ENCODE measurements around the gene TMA7.
"Not testable (repeated sequence)": the region's sequence is repeated elsewhere in the genome, so short reads cannot be mapped to it uniquely, and the experiment has no call there.

Gene TMA7

DNA sequence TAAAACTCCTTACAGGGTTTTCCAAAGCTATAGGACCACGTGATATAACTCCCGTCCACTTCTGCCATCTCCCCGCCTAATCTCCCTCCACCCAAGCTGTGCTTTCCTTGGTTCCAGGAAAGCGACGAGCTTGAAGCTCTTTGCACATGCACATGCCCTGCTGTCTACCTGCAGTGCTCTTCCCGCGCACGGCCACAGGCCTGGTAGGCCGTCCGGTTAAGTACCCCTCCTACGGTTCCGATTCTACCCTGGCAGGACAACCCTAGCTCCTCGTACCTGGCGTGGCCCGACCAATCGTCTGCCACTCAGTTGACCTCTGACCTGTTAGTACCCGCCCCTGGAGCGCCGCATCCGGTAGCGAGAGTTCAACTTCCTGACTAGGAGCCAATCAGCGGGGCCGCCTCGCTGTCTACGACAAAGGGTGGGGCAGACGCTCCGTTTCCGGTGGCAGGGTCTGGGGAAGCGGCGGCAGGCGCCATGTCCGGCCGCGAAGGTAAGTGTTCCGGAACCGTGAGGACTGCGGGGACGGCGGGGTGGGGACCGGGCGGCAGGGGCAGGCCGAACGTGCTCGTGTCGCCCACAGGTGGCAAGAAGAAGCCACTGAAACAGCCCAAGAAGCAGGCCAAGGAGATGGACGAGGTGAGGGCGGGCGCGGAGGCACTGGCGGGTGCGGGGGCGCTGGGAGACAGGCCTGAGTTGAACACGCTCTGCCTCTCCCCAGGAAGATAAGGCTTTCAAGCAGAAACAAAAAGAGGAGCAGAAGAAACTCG, at the start of gene TMA7, which contains the start of gene CCDC51:
Gene TMA7 (plus strand): TSS at position 438 of the 770 bp plus-strand sequence. CDS start 40 bp downstream, at position 478.
Gene CCDC51 (minus strand): TSS at position 300 of the 770 bp plus-strand sequence. CDS start 4,991 bp downstream, outside the sequence.
- peak; percentile 96 for DNase-seq

DNA sequence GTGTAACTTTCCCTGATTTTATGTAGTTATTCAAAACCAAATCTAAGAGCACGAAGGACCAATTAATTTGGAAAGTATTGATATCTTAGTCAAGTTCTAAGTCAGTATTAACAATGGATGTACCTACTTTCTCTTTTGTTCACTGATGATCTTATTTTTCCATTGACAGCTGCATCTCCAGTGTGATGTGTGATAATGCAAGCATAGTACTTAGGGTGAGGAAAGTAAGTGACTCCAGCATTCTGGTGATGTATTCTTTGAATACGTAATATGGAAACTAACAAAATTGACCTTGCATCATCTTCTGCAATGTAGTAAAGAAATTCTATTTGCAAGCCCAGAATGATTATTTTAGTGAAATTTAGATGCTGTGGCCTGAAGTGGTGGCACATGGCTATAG, 45.7 kb upstream of the TMA7 start:
- no peak for DNase-seq

DNA sequence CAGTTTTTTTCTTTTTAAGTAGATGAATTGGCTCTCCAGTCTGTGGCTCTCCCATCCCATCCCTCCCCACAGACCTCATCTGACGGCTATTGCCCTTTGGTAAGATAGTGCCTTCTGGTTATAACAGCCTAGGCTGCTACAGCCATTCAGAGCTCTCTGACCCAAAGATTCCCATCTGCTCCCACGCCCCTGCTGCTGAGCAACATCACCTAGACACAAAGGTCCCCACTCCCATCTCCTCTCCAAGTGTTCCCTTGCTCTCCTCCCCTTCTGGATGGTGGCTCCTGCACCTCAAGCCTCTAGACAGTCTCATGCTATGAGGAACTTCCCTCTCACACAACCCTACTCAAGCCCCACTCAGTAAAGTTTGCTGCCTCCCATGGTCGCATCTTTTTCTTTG, 44.3 kb upstream of the TMA7 start:
- peak; percentile 3 for DNase-seq

DNA sequence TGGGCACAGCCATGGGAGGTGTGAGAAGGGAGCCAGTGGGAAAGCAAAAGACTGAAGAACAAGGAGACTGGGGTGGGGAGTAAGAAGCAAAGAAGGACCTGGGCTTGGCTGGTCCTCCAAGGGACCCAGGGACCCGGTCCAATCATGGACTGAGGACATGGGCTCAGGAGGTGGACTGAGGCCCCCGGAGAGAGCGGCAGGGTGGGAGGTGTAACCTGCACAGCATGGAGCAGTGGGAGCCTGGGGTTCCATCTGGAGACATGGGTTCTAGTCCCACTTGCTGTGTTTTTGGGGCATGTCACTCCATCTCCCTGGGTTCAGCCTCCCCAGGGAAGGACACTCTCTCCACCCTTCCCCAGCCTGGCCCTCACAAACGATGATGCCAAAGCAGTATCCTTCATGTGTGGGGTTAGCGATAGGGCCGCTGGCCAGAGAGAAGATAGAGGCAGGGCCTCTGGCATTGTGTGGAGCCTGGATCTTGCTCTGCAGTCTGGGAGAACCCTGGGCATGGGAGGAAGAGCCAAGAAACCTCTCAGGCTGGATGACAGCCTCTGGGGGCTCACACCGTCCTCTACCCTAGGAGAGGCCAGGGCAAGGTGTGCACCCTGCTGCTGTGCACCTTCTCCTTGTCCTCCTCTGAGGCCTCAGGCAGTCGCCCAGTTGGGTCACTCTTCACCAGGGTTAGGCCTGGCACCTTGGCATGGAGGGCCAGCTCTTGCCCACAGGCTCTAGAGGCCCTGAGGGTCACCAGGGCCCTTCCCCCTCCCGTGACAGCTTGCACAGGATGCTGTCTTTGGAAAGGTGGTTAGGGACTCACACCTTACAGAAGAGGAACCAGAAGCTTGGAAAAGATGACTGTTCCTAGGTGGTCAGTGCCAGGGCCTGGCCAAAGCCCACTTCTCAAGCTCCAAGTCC, 42.0 kb upstream of the TMA7 start:
- DNase-seq, result no peak

- no peak for DNase-seq
Observed at GRCh38 chr3:48398701-48399386, 41.2 kb upstream of the TMA7 start.

DNA sequence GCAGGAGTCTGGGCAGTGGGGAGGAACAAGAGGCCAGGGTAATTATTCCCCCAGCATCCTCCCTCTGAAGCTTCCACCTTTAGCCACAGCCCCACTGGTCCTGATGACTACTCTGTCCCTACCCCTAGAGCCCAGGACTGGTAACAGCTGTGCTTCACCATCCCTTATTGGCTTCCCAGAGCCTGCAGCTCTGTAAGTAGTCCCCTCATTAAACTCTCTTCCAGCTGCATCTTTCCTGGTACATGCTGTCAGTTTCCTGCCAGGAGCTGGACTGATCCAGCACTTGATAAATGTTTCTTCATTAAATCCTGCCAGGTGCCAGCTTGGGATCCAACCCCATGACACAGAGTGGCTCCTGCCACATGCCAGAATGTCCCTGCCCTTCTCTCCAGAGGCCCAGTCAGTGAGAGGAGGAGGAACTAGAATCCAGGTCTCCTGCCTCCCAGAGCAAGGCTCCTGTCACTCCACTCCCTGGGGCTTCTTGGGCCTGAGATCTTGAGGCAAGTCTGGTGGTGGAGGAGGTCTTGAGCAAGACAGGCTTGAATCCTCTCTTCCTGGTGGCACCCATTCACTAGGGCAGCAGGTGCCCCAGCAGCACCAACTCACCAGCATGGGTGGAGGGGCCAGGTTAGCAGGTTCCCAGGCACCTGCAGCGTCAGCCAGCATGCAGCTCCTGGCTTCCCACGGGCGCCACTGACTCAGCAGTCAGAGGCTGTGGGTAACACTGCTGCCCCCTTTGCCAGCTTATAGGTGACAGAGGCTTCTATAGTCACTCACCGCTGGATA, 40.5 kb upstream of the TMA7 start:
- DNase-seq, result peak; percentile 39

DNA sequence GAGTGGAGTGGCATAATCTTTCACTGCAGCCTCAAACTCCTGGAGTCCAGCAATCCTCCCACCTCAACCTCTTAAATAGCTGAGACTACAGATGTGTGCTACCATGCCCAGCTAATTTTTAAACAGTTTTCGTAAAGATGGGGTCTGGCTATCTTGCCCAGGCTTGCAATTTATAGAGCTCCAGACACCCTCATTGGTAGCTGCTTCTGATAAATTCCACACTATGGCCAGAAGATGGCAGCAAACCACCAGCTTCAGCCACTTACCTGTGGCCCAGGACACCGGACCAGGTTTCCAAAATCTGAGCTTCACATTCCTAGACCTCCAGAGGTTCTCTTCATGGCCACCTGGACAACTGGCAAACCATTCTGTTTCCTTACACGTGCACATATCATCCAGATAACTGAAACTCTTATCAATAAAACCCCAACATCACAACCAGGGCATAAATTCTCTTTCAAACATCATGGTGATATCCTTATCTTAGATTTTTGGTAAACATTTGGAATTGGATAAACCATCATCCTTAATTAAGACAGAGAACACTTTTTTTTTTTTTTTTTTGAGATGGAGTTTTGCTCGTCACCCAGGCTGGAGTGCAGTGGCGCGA, 39.1 kb upstream of the TMA7 start:
- DNase-seq, result peak; percentile 61

DNA sequence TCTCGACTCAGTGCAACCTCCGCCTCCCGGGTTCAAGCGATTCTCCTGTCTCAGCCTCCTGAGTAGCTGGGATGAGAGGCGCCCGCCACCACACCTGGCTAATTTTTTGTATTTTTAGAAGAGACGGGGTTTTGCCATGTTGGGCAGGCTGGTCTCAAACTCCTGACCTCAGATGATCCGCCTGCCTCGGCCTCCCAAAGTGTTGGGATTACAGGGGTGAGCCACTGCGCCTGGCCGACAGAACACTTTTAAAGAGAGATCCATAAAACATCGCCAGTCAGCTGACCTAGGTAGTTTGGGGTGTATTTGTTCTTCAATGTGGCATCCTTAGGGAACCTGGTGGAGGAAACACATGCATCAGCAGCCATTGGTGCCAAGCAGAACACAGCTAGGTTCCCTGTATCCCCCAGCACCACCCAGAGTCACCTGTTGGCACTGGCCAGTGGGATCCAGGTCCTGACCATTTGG, 38.6 kb upstream of the TMA7 start:
- DNase-seq, result not testable (repeated sequence)

DNA sequence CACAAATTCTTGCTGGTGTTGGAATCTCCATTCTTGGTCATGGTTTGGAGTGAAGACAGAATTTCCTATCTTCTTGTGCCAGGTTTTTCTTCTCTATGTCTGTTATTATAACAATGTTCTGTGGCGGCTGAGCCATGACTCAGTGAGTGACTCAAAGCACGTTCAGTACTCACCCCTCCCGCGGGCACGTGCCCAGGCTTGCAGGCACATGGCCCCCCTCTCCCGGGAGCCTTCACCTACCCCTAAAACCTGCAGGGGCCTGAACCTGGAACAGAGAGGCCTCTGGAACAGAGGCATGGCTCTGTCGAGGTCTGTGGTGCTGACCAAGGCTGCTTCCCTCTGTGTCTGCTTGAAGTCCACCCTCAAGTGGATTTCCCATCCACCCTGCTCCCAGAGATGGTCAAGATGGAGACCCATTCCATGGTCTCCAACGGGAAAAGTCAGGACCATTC, 37.8 kb upstream of the TMA7 start:
- DNase-seq, result no peak

GRCh38 chr3:48402907-48403306, 37.1 kb upstream of the TMA7 start:
- DNase-seq, result no peak

- no peak for DNase-seq
Observed at GRCh38 chr3:48403533-48404439, 36.3 kb upstream of the TMA7 start.

DNA sequence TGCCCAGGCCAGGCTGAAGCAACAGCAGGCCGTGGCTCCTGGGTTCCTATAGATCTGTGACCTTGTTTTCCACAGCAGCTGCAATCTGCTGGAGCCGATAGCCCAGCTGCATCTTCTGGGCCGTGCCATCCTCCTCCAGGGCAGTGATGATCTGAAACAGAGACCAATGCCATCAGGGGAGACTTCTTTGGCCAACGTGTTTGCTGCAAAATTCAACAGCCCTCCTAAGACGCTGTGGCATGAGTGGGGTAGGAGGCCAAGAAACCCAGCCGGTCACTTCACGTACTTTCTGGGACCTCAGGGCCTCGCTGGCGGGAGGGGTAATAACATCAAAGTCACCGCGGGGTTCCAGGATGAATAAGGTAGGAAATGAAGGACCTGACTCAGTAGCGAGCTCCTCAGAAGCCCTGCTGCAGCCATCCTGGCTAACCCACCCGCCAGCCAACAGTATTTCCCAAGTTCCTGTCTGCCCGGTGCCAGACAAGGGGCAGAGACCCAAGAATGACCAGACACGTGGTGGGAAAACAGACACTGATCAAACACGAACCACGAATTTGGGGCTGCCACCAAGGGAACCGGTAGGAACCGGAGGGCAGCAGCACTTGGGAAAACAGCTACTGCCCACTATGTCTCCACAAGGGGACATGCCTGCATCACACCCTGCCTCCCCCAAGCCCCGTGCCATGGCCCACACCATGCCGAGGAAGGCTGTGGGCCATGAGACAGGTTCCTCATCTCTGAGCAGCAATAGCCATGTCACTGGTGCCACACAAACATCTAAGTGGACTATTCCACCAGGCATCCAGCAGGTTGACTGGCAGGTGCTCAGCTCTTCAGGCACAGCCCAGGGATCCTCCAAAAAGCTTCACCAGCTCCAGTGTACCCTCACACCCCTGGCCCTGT, 35.4 kb upstream of the TMA7 start:
- no peak for DNase-seq

DNA sequence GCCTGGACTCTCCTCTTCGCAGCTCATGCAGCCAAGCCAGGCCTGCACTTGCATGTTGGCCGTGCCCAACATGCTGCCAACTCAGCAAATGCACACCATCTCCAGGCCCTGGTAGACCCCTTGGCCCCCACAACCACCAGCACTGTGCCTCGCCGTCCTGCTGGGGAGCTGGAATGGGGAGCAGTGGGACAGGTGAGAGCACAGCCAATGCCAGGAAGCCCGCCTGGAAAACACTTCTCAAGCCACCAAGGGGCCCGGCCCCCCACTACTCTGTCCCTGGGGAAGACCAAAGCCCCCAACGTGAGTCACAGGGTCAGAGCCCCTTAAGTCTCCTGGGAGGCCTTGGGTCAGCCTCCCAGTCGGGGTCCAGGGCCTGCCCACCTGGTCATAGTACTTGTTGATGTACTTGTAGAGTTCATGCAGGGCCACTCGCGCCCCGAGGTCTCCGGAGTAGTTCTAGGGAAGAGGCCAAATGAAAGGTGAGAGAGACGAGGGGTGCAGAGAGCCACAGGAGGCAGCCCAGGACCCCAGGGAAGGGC, 34.6 kb upstream of the TMA7 start:
- DNase-seq, result no peak

DNA sequence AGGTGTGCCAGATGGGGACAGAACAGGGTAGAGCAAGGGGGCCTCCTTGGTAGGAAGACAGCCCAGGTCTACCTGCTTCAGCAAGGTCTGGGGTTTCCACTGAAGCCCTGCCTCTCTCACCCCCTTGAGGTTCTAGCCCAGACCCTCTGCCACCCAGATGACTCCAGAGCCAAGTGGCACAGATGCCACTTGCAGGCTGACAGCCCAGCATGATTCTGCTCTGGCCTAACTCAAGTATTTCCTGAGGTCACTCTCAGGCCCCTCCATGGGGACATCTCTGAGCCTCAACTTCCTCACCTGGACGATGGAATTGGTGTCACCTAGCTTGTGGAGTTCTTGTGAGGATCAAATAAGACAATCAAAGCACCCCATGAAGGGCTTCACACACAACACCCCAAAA, 34.1 kb upstream of the TMA7 start:
- no peak for DNase-seq

DNA sequence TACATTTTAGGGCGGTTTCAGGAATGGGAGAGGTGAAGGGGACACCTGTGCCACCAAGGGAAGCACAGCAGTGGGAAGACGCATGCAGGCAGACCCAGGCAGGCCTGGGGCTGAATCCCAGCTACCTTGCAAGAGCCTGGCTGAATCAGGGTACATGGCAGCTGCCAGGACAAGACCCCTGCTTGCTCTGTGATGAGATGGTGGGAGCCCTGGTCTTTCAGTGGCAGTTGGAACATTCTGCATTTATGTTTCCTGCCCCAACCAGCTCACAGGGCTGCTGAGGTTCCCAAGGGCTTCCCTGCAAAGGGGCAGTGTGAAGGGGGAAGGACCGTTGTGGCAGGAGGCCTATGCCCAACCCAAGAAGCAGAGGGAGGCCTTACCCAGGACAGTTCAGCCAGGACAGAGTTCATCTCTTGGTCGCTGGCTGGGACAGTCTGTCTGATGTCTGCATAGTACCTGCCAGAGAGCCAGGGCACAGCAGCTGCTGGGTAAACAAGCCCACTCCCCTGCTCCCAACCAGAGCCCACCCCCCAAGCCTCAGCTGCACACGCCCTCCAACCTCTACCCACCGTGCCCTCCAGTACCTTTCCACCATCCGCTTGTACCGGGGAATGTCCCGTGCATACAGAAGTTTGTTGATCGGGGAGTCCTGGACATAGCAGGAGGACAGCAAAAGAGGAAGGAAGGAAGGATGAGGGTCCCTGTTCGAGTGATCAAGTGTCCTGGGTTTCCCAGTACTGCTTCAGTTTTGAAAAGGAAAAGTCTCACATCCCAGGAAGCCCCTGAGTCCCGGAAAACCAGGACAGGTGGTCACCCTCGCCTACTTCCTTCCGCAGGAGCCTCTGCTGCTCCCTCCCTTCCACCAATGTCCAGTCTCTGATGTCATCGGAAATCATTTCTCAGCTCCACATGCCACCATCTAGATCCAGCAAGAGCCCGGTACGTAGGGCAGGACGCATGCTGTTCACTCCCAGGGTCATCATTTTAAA, 33.3 kb upstream of the TMA7 start:
- DNase-seq, result no peak

- DNase-seq, result no peak
Observed at GRCh38 chr3:48407542-48408099, 32.4 kb upstream of the TMA7 start.

GRCh38 chr3:48408823-48409281, 31.2 kb upstream of the TMA7 start:
- DNase-seq, result no peak

All from NCI-H69 (cell line).